ENCODE data around the gene RO60. TPM values are rescaled to one million over a fixed set of nuclear protein-coding genes. Genes with fewer than 3 reads are reported as not detected.

RO60 gene
- total and polyA plus RNA-seq, 11 donors = 5.9 to 67.7 (median 54.8) TPM

GRCh38 chr1:193068013-193068412 lies 8.6 kb downstream of the RO60 start:
- peaks cover 0 to 57% (median 24%) of the 10 kb centered on the region in 12 donors for H3K4me1 ChIP-seq
- intact Hi-C loops (cut with DNase I) = no loop called here
- no peak overlapping the region for H3K27ac ChIP-seq
- H3K9me3 ChIP-seq = no peaks in the 10 kb centered on the region
- ATAC-seq (no peak), DNase-seq (no peak)
- no peaks in the 10 kb centered on the region for H3K27me3 ChIP-seq
- TF ChIP-seq CTCF (IDR thresholded peaks at IDR 0.05) (no peak), POLR2A (IDR thresholded peaks at IDR 0.05) (no peak)
- H3K36me3 ChIP-seq = peaks cover 0 to 22% (median 9%) of the 10 kb centered on the region in 9 donors
- H3K4me3 ChIP-seq = no peak overlapping the region

- intact Hi-C loops (cut with DNase I) = no loop called here
- H3K27ac ChIP-seq = peak overlapping the region in 2 of 12 donors; percentile 21 to 65
- TF ChIP-seq CTCF (IDR thresholded peaks at IDR 0.05) (peak in 3 of 12 donors; percentile 5 to 16 (median 7)), POLR2A (IDR thresholded peaks at IDR 0.05) (no peak)
- H3K4me3 ChIP-seq = no peak overlapping the region
- no peaks in the 10 kb centered on the region for H3K9me3 ChIP-seq
- H3K27me3 ChIP-seq = no peaks in the 10 kb centered on the region
- peaks cover 0 to 22% (median 9%) of the 10 kb centered on the region in 9 donors for H3K36me3 ChIP-seq
- 86 to 92% (median 88%) methylated on average over 4 of the region's 4 CpGs for WGBS, 4 donors
- DNase-seq (no peak), ATAC-seq (no peak)
- peaks cover 0 to 43% (median 18%) of the 10 kb centered on the region in 12 donors for H3K4me1 ChIP-seq
Measured at GRCh38 chr1:193069748-193070385, 10.5 kb downstream of the RO60 start.

- ATAC-seq (no peak), DNase-seq (no peak)
- 53 to 60% (median 56%) methylated on average over 2 of the region's 2 CpGs for WGBS, 4 donors
- no peaks in the 10 kb centered on the region for H3K9me3 ChIP-seq
- peaks cover 0 to 39% (median 17%) of the 10 kb centered on the region in 12 donors for H3K4me1 ChIP-seq
- intact Hi-C loops (cut with DNase I) = no loop called here
- peak overlapping the region in 4 of 12 donors; percentile 3 to 65 (median 14) for H3K27ac ChIP-seq
- no peak for TF ChIP-seq CTCF (IDR thresholded peaks at IDR 0.05)
- no peak for TF ChIP-seq POLR2A (IDR thresholded peaks at IDR 0.05)
- no peaks in the 10 kb centered on the region for H3K27me3 ChIP-seq
- H3K4me3 ChIP-seq = no peak overlapping the region
- peaks cover 0 to 23% (median 9%) of the 10 kb centered on the region in 9 donors for H3K36me3 ChIP-seq
Measured at GRCh38 chr1:193070386-193070753, 11.0 kb downstream of the RO60 start.

GRCh38 chr1:193070942-193071341 lies 11.5 kb downstream of the RO60 start:
- no peak for TF ChIP-seq CTCF (IDR thresholded peaks at IDR 0.05)
- no peak for TF ChIP-seq POLR2A (IDR thresholded peaks at IDR 0.05)
- Histone ChIP-seq H3K4me1 (peaks cover 0 to 34% (median 16%) of the 10 kb centered on the region in 12 donors), H3K9me3 (no peaks in the 10 kb centered on the region), H3K27me3 (no peaks in the 10 kb centered on the region), H3K36me3 (peaks cover 0 to 28% (median 11%) of the 10 kb centered on the region in 9 donors), H3K27ac (peak overlapping the region in 5 of 12 donors; percentile 3 to 65 (median 21)), H3K4me3 (no peak overlapping the region)
- WGBS, 4 donors = 47 to 58% (median 53%) methylated on average over 5 of the region's 5 CpGs
- intact Hi-C loops (cut with DNase I) = no loop called here
- ATAC-seq = peak in 3 of 4 donors; percentile 27 to 33 (median 32)
- DNase-seq = no peak
